ENCODE results near the gene TIGD1.

- no peak for TF ChIP-seq POLR2A (IDR thresholded peaks at IDR 0.05)
- no peak for TF ChIP-seq CTCF (IDR thresholded peaks at IDR 0.05)
These were observed 34.7 kb downstream of the TIGD1 start for GRCh38 chr2:232515639-232516038.
